ENCODE results near the gene POLR3GL.
"Not testable (repeated sequence)": the region's sequence is repeated elsewhere in the genome, so short reads cannot be mapped to it uniquely, and the experiment has no call there.

Gene POLR3GL

DNA sequence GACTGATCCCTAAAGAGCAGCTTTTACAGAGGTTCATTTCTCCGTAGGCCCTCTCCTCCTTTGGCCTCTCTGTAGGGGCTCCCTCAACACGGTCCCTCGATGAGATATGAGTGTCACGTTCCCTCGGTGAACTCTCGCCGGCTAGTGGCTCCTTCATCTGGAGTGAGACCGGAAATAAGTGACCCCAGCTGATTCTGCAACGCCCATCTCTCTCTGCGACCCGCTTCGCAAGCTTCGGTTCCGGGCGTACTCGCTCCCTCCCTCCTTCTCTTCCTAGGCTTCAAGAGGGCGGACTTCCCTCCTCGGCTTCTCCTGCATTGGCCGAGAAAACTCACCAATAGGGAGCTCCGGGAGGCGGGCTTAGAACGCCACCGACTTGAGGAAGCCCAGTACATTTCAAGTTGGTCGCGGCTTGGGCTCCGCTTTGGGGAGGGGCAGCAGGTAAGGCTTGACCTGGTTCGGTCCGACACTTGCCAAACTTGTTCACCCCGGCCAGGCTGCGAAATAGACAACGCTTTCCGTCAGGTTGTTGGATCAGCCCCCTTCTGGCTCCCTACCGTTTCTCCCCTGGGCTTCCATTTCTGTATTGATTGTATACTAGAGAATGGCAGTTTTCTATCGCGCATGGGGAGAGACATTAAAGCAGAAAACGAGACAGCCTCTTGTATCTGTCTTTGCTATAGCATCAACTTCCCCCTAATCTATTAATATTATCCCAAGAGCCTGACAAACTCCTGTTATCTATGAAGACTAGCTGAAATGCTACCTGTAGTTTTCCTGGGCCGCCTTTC lies at the start of gene POLR3GL, which contains the start of gene ANKRD34A:
TSS of gene POLR3GL (plus strand) at position 363 of the 791 bp plus-strand sequence. CDS start 10,176 bp downstream, outside the sequence.
TSS of gene ANKRD34A (minus strand) at position 248 of the 791 bp plus-strand sequence. CDS start 2,816 bp downstream, outside the sequence.
- peak; percentile 94 to 96 for DNase-seq

- DNase-seq: no peak
Measured at GRCh38 chr1:145916745-145917144, 47.7 kb upstream of the POLR3GL start.

DNA sequence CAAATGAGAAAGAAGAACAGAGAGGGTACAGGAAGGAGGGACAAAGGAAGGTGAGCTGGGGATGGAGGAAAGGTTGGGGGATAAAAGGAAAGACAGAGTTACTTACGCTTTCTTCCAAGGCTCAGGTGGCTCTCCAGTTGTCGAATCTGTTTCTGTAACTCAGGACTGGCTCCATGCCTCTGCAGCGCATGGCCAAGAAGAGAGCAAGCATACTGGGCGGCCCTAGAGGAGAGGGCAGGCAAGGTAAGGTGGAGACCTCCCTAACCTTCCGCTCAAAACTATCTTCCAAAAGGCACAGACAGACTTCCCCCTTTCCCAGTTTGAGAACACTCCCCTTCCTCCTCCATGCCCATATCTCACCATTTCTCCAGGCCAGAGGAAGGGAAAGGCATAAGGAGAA lies 46.9 kb upstream of the POLR3GL start:
- DNase-seq: no peak

DNA sequence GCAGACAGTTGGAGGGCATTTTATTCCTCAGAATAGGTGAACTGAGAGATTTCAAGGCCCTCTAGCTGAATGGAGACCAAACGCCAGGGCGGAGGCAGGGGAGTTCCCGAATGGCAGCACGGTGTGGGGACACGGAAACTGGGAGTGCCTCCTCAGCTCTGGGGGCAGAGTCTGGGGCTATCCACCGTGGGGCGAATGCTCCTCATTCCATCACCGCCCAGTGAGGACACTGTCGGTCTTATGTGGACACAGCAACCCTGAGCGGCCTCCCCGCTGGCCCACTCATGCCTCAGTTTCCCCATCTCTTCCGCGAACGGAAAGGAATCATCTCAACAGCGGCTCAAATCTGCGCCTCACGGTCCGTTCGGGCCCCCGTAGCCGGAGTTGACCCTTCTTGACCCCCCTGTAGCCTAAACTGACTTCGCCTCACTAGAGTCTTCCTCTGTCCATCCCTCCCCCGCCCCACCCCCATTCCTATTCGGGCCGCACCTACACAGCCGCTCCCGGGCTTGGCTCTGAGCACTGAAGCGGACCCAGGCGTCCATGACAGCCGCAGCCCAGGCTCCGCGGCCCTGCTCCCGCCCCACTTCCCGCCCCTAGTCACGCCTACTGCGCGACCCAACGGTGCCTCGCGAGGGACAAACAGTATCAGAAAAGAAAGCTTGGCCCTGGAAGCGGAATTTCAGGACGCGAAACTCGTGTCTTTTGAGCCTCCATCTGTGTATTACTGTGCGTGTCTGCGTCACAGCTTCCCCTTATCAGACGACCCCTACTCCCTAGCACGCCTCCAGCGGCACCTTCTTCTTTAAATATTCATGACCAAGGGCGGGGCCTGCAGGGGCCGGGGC lies 46.1 kb upstream of the POLR3GL start, which contains the start of gene PEX11B:
TSS of gene PEX11B (minus strand) at position 574 of the 848 bp plus-strand sequence. CDS start at position 545, 29 bp downstream.
- DNase-seq: peak; percentile 96 to 98

GRCh38 chr1:145918992-145919939 lies 45.2 kb upstream of the POLR3GL start:
- DNase-seq: peak in 1 of 2 experiments; percentile 19

- not testable (repeated sequence) for DNase-seq
Measured at GRCh38 chr1:145920297-145920696, 44.2 kb upstream of the POLR3GL start.

DNA sequence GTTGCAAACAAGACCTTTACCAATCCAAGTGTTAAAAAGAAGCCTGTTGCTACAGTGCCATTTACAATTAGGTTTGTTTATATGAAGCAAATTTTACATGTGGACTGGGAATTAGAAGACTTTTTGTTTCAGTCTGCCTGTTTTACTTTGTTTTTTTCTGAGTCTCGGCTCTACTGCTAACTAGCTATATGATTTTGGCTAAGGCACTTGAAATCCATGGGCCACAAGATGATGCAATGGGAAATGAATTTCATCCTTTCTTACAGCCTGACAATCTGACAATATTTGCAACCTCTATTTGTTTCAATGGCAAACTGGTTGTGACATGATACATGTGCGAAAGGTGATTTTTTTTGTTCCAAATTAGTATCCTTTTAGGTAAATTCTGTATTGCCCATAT lies 42.2 kb upstream of the POLR3GL start:
- no peak for DNase-seq

GRCh38 chr1:145926686-145927062 lies 37.8 kb upstream of the POLR3GL start:
- no peak for DNase-seq

DNA sequence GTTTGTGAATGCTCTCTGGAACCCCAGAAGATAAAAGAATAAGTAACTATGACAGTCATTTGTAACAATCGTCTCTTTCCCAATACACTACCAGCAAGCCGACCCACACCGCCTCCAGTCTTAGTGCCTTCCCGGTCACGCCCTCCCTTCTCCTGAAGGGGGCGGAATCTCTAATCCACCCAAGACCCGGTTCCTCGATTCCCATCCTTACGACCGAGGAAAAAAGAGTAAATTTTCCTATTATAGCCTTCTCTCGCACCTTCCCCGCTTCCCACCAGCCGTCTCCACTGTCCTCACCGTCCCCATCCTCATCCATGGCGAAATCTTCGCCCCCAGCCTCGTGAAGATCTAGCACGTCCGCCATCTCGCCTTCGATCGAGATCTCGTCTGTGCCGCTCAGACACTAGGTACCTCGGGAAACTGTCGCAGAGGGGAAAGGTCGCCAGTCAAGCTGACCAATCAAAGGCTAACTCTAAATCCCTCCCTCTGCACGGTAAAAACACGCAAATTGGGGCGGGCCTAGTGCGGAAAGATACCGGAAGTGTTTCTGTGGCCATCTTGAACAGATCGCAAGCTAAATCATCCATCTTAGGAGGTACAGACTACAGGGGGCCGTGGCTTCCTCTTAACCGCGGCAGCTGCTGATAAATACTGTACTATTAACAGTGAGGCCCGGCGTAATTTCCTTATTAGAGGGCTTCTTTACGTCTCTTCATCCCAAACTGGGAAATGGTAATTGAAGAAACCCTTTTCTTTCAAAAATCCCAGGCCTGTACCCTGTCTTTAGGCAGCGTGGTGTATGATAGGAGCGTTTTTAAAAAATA lies 37.2 kb upstream of the POLR3GL start, which contains the start of gene RBM8A:
TSS of gene RBM8A (minus strand) at position 422 of the 824 bp plus-strand sequence. CDS start at position 364, 58 bp downstream.
- peak; percentile 98 to 100 for DNase-seq

- no peak for DNase-seq
Measured at GRCh38 chr1:145927916-145928643, 36.4 kb upstream of the POLR3GL start.

DNA sequence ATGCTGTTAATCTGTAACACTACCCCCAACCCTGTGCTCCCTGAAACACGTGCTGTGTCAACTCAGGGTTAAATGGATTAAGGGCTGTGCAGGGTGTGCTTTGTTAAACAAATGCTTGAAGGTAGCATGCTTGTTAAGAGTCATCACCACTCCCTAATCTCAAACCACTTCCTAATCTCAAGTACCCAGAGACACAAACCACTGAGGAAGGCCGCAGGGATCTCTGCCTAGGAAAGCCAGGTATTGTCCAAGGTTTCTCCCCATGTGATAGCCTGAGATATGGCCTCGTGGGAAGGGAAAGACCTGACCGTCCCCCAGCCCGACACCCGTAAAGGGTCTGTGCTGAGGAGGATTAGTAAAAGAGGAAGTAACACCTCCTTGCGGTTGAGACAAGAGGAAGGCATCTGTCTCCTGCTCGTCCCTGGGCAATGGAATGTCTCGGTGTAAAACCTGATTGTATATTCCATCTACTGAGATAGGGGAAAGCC lies 31.9 kb upstream of the POLR3GL start:
- not testable (repeated sequence) for DNase-seq

DNA sequence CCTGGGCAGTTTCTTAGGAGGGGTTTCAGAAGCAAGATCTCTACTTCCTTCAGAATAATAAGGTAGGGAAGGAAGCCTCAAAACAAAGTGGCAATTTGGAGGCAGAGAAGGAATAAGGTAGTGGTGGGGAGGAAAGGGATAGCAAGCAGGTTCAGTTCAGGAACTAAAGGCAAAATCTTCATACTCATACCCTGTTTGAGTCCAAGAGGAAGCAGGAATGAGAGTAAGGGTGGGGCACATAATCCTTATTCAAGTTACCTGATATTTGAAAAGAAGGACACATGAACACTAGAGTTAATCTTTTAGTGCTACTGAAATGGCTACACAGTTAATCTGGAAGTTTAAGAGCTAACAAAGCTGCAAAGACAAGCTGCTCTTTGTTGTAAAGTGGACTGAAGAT lies 28.8 kb upstream of the POLR3GL start:
- DNase-seq: no peak

- DNase-seq: no peak
Measured at GRCh38 chr1:145936247-145936646, 28.2 kb upstream of the POLR3GL start.

- DNase-seq: no peak
Measured at GRCh38 chr1:145937436-145937835, 27.1 kb upstream of the POLR3GL start.

DNA sequence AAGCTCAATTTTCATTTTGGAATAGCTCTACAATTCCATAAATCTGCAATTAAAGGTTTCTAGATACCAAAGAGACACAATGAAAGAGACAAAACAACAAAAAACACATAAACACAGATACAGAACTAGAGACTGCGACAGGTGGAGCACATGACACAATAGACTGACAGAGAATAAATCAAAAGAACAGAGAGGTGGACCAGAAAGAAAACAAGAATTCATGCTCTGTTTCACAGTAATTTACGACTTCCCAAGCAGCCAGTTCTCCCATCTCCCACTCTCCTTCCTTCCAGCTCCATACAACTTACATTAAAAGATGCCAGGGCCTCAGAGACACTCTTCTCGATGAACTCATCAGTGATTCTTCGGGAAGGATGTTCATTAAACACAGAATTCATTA lies 22.1 kb upstream of the POLR3GL start:
- no peak for DNase-seq

DNA sequence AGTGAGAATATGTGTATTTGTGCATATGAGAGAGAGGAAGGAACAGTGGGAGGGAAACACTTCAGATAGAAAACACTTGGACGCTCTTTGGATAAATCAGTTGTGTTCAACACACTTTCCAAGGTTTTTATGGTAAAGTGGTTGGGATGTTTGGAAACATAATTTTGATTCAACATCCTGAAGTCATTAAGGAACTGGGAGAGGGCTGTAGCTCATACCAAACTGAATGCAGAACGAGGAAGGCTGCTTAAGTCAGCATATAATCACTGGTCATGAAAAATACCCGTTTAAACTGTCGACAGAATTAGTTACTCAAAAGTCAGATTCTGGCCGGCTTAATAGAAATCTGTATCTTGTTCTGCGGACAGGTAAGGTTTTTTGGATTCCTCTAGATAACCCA lies 21.6 kb upstream of the POLR3GL start:
- no peak for DNase-seq

DNA sequence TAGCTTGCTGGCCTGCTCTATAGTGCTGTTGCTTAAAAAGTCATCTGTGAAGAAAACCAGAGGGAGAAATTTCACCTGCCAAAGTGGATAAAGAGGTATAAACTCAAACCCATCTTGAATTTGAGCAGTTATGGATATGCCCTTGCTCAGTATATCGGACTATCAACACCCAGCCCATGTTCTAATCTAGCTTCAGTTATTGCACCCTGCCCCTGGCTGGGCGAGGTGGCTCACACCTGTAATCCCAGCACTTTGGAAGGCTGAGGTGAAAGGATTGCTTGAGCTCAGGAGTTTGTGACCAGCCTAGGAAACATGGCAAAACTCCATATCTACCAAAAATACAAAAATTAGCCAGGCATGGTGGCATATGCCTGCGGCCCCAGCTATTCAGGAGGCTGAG lies 20.0 kb upstream of the POLR3GL start:
- no peak for DNase-seq

DNA sequence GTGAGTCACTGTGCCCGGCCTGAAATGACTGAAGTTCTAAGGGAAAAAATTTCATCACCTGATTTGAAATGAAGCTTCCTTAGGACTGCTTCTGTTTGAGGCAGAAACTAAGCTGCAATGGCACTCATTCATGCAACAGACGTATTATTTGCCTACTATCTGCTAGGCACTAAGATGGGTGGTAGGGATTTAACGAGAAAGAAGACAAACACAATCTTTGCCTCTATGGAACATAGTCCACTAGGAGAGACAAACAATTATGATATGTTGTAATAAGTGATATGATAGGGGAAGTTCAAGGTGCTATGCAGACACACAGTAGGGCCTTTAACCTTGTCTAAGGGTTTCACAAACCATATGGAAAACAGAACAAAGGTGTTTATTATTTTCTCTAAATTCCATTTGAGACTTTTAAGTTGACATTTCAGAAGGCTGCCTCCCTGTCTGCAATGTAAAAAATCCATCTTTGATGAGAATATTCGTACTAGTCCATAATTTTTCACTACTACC lies 18.0 kb upstream of the POLR3GL start:
- DNase-seq: no peak

DNA sequence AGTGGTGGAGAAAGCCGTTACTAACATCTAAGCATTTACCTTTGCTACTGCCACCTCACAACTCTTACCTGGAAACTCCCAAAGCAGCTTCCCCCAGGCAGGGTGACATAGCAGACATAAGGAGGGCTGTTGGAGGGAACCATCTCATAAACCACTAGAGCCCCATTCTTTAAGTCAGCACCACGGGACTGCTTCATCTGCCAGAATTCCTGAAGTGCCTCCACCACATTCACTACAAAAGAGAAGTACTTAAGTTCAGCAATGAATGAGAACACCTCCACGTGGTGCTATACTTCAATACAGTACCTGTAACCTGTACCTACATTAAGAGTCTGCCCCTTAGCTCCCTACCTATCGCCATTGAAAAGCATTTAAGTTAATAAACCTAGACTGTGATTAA lies 16.9 kb upstream of the POLR3GL start:
- no peak for DNase-seq

DNA sequence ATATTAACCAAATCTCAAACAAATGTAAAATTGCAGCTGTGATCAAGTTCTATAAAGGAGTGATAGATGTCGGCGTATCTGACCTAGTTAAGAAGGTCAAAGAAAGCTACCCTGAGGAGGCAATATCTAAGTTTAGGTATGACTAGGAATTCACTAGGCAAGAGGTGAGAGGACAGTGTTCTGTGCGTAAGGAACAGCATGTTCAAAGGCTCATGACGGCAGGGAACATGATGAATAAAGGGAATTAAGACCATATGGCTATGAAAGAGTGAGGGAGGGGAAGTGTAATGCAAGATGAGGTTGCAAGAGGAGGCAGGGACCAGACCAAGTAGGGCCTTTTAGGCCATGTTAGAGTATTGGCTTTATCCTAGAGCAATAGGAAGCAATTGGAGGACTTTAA lies 15.3 kb upstream of the POLR3GL start:
- DNase-seq: no peak
